Measurements from ENCODE around the gene ANKIB1. TPM values are rescaled to one million over a fixed set of nuclear protein-coding genes. Genes with fewer than 3 reads are reported as not detected.
A peak's percentile ranks its signal among the peaks of the same experiment; 100 is the strongest.

The ANKIB1 gene, protein sequence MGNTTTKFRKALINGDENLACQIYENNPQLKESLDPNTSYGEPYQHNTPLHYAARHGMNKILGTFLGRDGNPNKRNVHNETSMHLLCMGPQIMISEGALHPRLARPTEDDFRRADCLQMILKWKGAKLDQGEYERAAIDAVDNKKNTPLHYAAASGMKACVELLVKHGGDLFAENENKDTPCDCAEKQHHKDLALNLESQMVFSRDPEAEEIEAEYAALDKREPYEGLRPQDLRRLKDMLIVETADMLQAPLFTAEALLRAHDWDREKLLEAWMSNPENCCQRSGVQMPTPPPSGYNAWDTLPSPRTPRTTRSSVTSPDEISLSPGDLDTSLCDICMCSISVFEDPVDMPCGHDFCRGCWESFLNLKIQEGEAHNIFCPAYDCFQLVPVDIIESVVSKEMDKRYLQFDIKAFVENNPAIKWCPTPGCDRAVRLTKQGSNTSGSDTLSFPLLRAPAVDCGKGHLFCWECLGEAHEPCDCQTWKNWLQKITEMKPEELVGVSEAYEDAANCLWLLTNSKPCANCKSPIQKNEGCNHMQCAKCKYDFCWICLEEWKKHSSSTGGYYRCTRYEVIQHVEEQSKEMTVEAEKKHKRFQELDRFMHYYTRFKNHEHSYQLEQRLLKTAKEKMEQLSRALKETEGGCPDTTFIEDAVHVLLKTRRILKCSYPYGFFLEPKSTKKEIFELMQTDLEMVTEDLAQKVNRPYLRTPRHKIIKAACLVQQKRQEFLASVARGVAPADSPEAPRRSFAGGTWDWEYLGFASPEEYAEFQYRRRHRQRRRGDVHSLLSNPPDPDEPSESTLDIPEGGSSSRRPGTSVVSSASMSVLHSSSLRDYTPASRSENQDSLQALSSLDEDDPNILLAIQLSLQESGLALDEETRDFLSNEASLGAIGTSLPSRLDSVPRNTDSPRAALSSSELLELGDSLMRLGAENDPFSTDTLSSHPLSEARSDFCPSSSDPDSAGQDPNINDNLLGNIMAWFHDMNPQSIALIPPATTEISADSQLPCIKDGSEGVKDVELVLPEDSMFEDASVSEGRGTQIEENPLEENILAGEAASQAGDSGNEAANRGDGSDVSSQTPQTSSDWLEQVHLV
- 10 to 100 TPM; 34.7 to 74.8 (median 40.9) TPM for total RNA-seq
- long read RNA-seq, donor 1, full-length matches to known transcripts, result 8 of 17 reads
- long read RNA-seq, donor 1, partial matches to known transcripts, result 6 of 17 reads
- long read RNA-seq, donor 1, other reads (novel, unspliced or antisense), result 3 of 17 reads
- long read RNA-seq, donor 2, partial matches to known transcripts, result 1 of 3 reads
- long read RNA-seq, donor 2, other reads (novel, unspliced or antisense), result 2 of 3 reads

GRCh38 chr7:92245487-92246359 is at the start of gene ANKIB1, which contains the start of gene KRIT1:
ANKIB1 (plus strand) TSS chr7:92245974; CDS start chr7:92294979, 49,005 bp downstream.
KRIT1 (minus strand) TSS chr7:92245914; CDS start chr7:92242135, 3,779 bp downstream.
- intact Hi-C loops (cut with DNase I, micrococcal nuclease), result no loop called here
- TF ChIP-seq, protein P1, sequence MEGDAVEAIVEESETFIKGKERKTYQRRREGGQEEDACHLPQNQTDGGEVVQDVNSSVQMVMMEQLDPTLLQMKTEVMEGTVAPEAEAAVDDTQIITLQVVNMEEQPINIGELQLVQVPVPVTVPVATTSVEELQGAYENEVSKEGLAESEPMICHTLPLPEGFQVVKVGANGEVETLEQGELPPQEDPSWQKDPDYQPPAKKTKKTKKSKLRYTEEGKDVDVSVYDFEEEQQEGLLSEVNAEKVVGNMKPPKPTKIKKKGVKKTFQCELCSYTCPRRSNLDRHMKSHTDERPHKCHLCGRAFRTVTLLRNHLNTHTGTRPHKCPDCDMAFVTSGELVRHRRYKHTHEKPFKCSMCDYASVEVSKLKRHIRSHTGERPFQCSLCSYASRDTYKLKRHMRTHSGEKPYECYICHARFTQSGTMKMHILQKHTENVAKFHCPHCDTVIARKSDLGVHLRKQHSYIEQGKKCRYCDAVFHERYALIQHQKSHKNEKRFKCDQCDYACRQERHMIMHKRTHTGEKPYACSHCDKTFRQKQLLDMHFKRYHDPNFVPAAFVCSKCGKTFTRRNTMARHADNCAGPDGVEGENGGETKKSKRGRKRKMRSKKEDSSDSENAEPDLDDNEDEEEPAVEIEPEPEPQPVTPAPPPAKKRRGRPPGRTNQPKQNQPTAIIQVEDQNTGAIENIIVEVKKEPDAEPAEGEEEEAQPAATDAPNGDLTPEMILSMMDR (IDR thresholded peaks at IDR 0.05), result no peak

DNA sequence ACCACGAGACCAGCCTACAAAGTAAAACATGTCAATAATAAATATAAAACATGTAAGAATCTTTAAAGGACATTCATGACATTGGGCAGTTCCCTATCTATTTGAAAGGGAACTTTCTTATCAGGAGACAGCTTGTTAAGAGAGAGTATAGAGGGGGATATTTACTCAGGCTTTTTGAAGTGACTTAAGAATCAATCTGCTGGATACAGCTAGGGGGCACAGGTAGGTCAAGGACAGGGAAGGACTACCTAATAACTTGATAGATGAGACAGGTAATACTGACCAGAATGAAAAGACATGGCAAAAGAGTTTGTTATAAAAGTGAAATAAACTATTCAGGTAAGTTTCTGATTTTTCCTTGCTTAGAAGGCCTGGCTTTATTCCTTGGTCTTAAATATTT is 45.0 kb upstream of the ANKIB1 start:
- Histone ChIP-seq H3K4me1 (ENCODE audit: low read depth) (no peaks in the 10 kb centered on the region), H3K36me3 (ENCODE audit: low read depth) (no peaks in the 10 kb centered on the region), H3K9me3 (no peaks in the 10 kb centered on the region), H3K4me3 (no peak overlapping the region)
- TF ChIP-seq, protein P1 (IDR thresholded peaks at IDR 0.05), result no peak
- DNase-seq (no peak), ATAC-seq (no peak)
- intact Hi-C loops (cut with DNase I, micrococcal nuclease), result no loop called here

More at GRCh38 chr7:92245487-92246359, at the start of gene ANKIB1, which contains the start of gene KRIT1:
- DNase-seq (peak; percentile 89 to 92 (median 90)), ATAC-seq (peak; percentile 95)
- Histone ChIP-seq H3K9me3 (no peaks in the 10 kb centered on the region), H3K4me1 (ENCODE audit: low read depth) (peaks cover 17% of the 10 kb centered on the region), H3K36me3 (ENCODE audit: low read depth) (no peaks in the 10 kb centered on the region), H3K4me3 (peak within 1 kb of the TSS; percentile 65)

DNA sequence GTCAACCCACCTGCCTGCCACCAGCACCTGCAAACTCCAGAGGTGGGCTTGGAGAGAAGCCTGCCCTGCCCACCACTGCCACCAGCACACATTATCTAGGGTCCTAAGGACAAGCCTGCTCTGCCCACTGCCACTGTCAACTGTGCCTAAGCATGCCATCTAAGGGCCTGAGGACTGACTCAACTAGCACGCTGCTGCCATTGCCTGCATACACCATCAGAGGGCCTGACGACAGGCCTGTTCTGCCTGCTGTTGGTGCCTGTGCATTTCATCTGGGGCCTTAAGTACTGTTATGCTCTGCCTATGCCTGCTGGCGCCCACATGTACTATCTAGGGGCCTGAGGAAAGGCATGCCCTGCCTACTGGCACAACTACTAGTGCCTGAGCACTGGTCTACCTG is 39.8 kb upstream of the ANKIB1 start:
- H3K4me3 ChIP-seq, result no peak overlapping the region
- no peak for DNase-seq
- TF ChIP-seq, protein P1 (IDR thresholded peaks at IDR 0.05), result no peak
- H3K9me3 ChIP-seq, result no peaks in the 10 kb centered on the region
- intact Hi-C loops (cut with DNase I, micrococcal nuclease), result no loop called here
- no peaks in the 10 kb centered on the region for H3K4me1 ChIP-seq (ENCODE audit: low read depth)
- no peak for ATAC-seq
- no peaks in the 10 kb centered on the region for H3K36me3 ChIP-seq (ENCODE audit: low read depth)

GRCh38 chr7:92206672-92207071 is 39.1 kb upstream of the ANKIB1 start:
- Histone ChIP-seq H3K4me1 (ENCODE audit: low read depth) (no peaks in the 10 kb centered on the region), H3K36me3 (ENCODE audit: low read depth) (no peaks in the 10 kb centered on the region), H3K4me3 (no peak overlapping the region), H3K9me3 (no peaks in the 10 kb centered on the region)
- TF ChIP-seq, protein P1 (IDR thresholded peaks at IDR 0.05), result no peak
- intact Hi-C loops (cut with DNase I, micrococcal nuclease), result no loop called here
- no peak for DNase-seq
- ATAC-seq, result no peak
